Stimulated activated CD4-positive, alpha-beta T cell treated with anti-CD3 and anti-CD28 coated beads, Interleukin-15, amount 100 ng/mL, for 1 hour (primary cell): ENCODE data around the gene AEBP1.

Experiments
- DNase-seq, 2 donors: peaks; one replicate each; pipeline ENCODE4 v3.0.0-alpha.2; 2020; ENCODE audit warnings: low read depth in 1 of 2, low spot score in 1 of 2

Gene AEBP1

DNA sequence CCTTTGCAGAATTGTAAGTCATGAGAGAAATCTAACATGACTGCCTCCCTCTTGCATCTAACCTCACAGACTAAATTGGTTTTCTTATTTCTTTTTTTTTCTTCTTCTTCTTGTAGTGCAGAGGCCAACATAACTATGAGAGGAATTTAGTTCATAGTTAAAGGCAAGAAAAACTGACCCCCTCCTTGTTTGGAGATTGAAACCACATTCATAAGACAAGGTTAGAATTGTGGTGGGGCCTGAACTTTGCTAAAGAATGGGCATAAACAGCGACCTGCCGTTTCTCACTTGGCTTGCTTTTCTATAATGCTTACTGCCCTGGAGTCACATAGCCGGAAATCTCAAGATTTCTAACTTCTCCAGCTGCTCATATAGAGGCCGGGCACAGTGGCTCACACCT, 19.4 kb upstream of the AEBP1 start:
- no peak for DNase-seq

DNA sequence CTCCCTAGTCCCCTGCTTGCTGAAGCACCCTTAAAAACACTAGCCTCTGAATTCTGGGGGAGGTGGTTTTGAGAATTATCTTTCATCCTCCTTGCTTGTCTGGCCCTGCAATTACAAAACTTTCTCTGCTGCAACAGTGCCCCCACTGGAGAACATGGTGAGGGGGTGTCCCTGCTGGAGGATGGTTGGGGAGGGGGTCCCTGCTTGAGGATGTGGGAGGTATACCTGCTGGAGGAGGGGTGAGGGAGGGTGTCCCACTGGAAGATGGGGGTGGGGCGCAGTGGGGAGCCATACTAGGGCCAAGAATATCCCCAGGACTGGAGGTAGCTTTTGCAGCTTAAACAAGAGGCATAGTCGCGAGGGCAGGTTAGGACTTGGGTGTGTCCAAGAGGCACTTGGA, 18.6 kb upstream of the AEBP1 start:
- no peak for DNase-seq

DNA sequence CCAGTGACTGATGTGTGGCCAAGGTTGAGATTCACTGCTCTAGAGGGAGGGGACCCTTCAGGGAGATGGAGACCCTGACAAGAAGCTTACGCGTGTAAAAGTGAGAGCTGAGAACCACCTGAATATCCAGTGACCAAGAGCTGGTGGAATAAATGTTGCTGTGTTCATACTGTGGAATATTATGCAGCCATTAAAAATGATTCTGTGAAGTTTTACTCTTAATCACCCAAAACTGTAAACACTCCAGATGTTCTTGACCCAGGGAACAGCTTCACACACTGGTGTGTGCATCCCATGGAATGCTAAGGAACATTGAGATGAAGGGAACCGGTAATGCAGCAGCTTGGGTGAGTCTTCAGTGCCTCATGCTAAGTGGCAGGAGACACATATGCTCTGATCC, 17.5 kb upstream of the AEBP1 start:
- no peak for DNase-seq

- no peak for DNase-seq
Observed at GRCh38 chr7:44087911-44088838, 16.0 kb upstream of the AEBP1 start.

GRCh38 chr7:44093102-44093641, 11.0 kb upstream of the AEBP1 start:
- no peak for DNase-seq

DNA sequence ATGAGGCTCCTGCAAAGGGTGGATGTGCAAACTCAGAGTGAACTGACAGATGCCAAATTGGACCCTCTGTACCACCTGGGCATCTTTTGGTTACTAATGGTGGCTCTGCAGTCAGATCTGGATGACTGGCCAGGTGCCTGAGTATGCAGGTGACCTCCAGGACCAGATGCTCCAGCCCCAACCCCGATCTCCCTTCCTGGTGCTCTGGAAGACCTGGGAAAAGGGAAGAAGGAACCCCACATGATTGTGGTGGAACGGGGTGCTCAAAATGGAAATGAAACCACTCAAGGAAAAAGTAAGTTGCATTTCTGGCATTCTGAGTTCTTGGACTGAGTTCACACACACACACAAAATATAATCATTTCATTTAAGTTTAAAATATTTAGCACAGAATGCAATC, 9.8 kb upstream of the AEBP1 start:
- DNase-seq = no peak

DNA sequence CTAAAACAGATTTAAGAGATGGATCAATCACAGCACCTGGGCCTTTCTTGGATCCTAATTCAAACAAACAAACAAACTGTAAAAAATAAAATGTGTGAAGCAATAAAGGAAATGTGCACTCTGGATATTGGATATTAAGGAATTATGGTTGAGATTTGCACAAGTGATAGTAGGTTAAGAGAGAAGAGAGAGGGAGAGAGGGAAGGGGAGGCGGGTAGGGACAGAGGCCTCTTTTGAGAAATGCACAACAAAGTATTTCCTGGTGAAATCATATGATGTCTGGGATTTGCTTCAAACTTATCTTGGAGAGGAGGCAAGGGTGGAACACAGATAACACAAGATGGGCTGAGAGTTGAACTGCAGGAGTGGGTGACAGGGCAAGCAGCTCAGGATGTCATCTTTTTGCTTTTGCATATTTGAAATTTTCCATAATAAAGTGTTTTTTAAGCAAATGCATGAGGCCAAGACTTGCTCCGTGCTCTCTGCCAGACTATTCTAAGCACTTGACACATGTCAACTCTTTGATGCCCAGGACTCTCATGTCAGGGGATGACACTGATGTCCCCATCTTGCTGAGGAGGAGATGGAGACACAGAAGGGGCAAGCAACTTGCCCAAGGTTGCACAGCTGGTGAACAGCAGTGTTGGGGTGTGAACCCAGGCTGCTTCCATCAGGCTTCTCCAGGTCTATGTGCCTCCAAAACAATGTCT, 9.1 kb upstream of the AEBP1 start:
- DNase-seq = no peak

GRCh38 chr7:44095781-44096180, 8.4 kb upstream of the AEBP1 start:
- no peak for DNase-seq

- no peak for DNase-seq
Observed at GRCh38 chr7:44096326-44096881, 7.7 kb upstream of the AEBP1 start.

- no peak for DNase-seq
Observed at GRCh38 chr7:44097064-44097932, 6.8 kb upstream of the AEBP1 start.

DNA sequence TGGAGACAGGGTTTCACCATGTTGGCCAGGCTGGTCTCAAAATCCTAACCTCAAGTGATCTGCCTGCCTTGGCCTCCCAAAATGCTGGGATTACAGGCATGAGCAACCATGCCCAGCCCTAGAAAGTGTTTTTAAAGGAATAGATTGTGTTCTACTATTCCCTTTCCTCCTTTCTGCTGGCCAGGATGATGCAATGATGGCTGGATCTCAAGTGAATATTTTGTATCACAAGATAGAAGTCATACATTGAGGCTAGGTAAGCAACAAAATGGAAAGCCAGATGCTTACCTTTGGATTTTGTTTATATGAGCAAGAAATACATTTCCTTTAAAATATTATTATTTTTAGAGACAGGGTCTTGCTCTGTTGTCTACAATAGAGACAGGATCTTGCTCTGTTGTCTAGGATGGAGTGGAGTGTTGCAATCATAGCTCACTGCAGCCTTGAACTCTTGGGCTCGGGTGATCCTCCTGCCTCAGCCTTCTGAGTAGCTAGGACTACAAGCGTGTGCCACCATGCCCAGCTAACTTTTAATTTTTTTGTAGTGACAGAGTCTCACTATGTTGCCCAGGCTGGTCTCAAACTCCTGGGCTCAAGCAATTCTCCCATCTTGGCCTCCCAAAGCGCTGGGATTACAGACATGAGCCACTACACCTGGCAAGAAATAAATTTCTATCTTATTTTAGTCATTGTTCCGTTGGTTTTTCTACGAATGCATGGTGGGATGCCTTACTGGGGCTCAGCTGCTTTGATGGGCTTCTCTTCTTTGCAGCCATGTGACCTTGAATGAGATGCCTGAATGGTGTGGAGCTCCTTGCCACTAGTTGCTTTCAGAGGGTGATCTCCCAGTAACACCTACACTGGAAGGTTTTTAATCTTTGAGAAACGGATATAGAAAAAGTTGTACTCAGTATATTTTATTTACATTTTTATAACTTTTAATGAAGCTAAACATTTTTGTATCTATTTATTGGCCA, 5.8 kb upstream of the AEBP1 start:
- no peak for DNase-seq

- DNase-seq = no peak
Observed at GRCh38 chr7:44099669-44100068, 4.5 kb upstream of the AEBP1 start.

- DNase-seq = no peak
Observed at GRCh38 chr7:44100458-44101302, 3.5 kb upstream of the AEBP1 start.

DNA sequence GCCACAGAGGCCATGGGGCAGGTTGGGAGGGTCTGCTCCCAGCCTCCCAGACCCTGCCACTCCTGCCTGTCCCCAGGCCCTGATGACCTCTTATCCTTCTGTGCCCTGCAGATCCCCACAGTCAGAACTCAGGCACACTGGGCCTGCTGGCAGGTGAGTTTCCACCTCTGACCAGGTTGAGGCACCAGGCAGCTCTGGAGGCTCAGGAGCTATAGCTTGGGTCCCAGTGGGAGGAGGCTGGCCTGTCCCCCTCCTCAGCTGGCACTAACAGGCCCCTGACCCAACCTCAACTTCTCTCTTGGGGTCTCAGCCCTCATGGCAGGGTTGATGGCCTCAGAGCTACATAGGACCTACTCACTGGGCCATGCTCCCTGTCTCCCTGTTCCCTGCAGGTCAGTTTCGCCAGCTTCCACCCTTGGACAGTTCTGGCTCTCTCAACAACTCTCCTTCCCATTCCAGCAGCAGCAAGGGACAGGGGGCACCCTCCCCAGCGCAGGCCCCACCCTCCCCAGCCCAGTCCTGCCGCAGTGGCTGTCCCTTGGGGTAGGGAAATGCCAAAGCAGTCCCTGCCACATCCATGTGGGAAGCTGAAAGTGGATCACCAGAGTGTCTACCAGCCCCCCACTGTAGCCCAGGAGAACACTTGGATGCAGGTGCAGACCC, 2.7 kb upstream of the AEBP1 start:
- no peak for DNase-seq

GRCh38 chr7:44101966-44102845, 1.9 kb upstream of the AEBP1 start:
- no peak for DNase-seq

GRCh38 chr7:44102846-44103565, 1.1 kb upstream of the AEBP1 start:
- no peak for DNase-seq

DNA sequence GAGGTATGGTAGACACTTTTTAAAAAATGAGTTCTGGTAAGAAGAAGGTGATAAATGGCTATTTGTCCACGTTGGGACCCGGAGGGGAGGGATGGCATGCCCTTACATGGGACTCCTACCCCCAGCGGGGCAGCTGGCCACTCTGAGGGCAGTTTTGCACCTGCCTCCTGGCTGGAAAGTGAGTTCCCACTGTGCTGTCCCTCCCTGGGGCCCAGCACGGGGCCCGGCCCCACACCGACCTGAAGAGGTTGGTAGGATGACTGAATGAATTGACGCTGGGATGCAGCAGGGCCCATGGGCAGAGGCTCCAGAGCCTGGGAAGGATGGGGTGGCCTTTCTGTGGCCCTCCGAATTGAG, 601 bp upstream of the AEBP1 start:
- no peak for DNase-seq
